ENCODE data around the gene PRKAG3.

DNA sequence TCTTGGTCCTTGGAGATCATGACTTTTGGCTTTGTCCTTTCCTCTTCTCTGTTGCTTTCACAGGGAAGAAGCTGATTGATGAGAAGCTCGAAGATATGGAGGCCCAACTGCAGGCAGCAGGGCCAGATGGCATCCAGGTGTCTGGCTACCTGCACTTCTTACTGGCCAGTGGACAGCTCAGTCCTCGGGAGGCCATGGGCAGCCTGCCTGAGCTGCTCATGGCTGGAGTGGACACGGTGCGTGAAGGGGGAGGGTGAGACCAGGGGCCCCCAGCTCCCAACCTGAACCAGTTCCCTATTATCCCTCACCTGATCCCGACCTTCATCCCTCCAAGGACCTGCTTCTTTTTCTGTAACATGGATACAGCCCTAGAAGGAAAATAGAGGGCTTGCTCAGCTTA, 18.7 kb downstream of the PRKAG3 start:
- TF ChIP-seq POLR2AphosphoS5 (IDR thresholded peaks at IDR 0.05): no peak
- TF ChIP-seq, protein P1, sequence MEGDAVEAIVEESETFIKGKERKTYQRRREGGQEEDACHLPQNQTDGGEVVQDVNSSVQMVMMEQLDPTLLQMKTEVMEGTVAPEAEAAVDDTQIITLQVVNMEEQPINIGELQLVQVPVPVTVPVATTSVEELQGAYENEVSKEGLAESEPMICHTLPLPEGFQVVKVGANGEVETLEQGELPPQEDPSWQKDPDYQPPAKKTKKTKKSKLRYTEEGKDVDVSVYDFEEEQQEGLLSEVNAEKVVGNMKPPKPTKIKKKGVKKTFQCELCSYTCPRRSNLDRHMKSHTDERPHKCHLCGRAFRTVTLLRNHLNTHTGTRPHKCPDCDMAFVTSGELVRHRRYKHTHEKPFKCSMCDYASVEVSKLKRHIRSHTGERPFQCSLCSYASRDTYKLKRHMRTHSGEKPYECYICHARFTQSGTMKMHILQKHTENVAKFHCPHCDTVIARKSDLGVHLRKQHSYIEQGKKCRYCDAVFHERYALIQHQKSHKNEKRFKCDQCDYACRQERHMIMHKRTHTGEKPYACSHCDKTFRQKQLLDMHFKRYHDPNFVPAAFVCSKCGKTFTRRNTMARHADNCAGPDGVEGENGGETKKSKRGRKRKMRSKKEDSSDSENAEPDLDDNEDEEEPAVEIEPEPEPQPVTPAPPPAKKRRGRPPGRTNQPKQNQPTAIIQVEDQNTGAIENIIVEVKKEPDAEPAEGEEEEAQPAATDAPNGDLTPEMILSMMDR (IDR thresholded peaks at IDR 0.05): no peak
